Measurements from ENCODE around the gene ADNP.

DNA sequence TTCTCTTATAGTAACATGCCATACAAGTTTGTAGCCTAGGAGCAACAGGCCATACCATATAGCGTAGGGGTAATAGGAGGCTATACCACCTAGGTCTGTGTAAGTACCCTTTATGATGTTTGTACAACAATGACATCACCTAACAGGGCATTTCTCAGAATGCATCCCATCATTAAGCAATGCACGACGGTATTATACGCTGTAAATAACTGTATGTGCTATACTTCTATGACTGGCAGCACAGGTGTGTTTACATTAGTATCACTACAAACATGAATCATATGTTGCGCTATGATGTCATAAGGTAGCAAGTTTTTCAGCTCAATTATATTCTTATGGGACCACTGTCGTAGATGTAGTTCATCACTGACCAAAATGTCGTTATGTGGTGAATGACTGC lies 31.0 kb downstream of the ADNP start:
- TF ChIP-seq EZH2 (IDR thresholded peaks at IDR 0.05; ENCODE audit: borderline replicate concordance, insufficient read depth, low read depth, low read length, poor library complexity, severe bottlenecking) = no peak
- TF ChIP-seq, protein P1, sequence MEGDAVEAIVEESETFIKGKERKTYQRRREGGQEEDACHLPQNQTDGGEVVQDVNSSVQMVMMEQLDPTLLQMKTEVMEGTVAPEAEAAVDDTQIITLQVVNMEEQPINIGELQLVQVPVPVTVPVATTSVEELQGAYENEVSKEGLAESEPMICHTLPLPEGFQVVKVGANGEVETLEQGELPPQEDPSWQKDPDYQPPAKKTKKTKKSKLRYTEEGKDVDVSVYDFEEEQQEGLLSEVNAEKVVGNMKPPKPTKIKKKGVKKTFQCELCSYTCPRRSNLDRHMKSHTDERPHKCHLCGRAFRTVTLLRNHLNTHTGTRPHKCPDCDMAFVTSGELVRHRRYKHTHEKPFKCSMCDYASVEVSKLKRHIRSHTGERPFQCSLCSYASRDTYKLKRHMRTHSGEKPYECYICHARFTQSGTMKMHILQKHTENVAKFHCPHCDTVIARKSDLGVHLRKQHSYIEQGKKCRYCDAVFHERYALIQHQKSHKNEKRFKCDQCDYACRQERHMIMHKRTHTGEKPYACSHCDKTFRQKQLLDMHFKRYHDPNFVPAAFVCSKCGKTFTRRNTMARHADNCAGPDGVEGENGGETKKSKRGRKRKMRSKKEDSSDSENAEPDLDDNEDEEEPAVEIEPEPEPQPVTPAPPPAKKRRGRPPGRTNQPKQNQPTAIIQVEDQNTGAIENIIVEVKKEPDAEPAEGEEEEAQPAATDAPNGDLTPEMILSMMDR (IDR thresholded peaks at IDR 0.05) = no peak

Measured in B cell (primary cell).